ENCODE results near the gene SQOR.

The SQOR gene

GRCh38 chr15:45634432-45635190 lies at the start of gene SQOR:
Gene SQOR, plus strand, starts transcription at chr15:45635029. Its CDS starts 23,895 bp downstream, at chr15:45658924.
- DNase-seq: no peak

- peak; percentile 13 for DNase-seq
Measured at GRCh38 chr15:45585069-45585791, 49.6 kb upstream of the SQOR start.

- no peak for DNase-seq
Measured at GRCh38 chr15:45586125-45586524, 48.7 kb upstream of the SQOR start.

GRCh38 chr15:45586601-45587094 lies 48.2 kb upstream of the SQOR start:
- DNase-seq: no peak

GRCh38 chr15:45587095-45587862 lies 47.5 kb upstream of the SQOR start, which contains the start of gene BLOC1S6:
Gene BLOC1S6, plus strand, starts transcription at chr15:45587379. Its CDS starts 65 bp downstream, at chr15:45587444.
- peak; percentile 99 for DNase-seq

- DNase-seq: no peak
Measured at GRCh38 chr15:45587863-45588170, 47.0 kb upstream of the SQOR start.

- DNase-seq: no peak
Measured at GRCh38 chr15:45588219-45588875, 46.5 kb upstream of the SQOR start.

GRCh38 chr15:45589256-45589655 lies 45.6 kb upstream of the SQOR start:
- no peak for DNase-seq

- no peak for DNase-seq
Measured at GRCh38 chr15:45594319-45594718, 40.5 kb upstream of the SQOR start.

GRCh38 chr15:45594835-45595530 lies 39.8 kb upstream of the SQOR start:
- DNase-seq: no peak

- DNase-seq: no peak
Measured at GRCh38 chr15:45603881-45604280, 30.9 kb upstream of the SQOR start.

GRCh38 chr15:45604326-45604725 lies 30.5 kb upstream of the SQOR start:
- DNase-seq: no peak

GRCh38 chr15:45606413-45606812 lies 28.4 kb upstream of the SQOR start:
- DNase-seq: no peak

- no peak for DNase-seq
Measured at GRCh38 chr15:45606841-45607240, 28.0 kb upstream of the SQOR start.

- DNase-seq: no peak
Measured at GRCh38 chr15:45611305-45611704, 23.5 kb upstream of the SQOR start.

GRCh38 chr15:45612790-45613415 lies 21.9 kb upstream of the SQOR start:
- no peak for DNase-seq

- DNase-seq: no peak
Measured at GRCh38 chr15:45616901-45617323, 17.9 kb upstream of the SQOR start.

- peak; percentile 82 for DNase-seq
Measured at GRCh38 chr15:45618813-45619212, 16.0 kb upstream of the SQOR start.

- no peak for DNase-seq
Measured at GRCh38 chr15:45628136-45628535, 6.7 kb upstream of the SQOR start.

GRCh38 chr15:45630917-45631691 lies 3.7 kb upstream of the SQOR start:
- no peak for DNase-seq

- no peak for DNase-seq
Measured at GRCh38 chr15:45631776-45632175, 3.1 kb upstream of the SQOR start.
